Measurements from ENCODE around the gene PRSS27.

GRCh38 chr16:2755158-2755557 lies 35.1 kb upstream of the PRSS27 start:
- no peak for TF ChIP-seq CTCF (IDR thresholded peaks at IDR 0.05; ENCODE audit: extremely low read depth in 1 of 2, insufficient read depth in 1 of 2, low read depth in 1 of 2, low read length in 2 of 2)
- no peak for TF ChIP-seq POLR2AphosphoS5 (IDR thresholded peaks at IDR 0.05; ENCODE audit: insufficient read depth, low read depth, low read length)
- no peak for TF ChIP-seq EZH2 (IDR thresholded peaks at IDR 0.05; ENCODE audit: borderline replicate concordance, low read depth, low read length, severe bottlenecking)
- TF ChIP-seq POLR2A (IDR thresholded peaks at IDR 0.05; ENCODE audit: low read depth, low read length), result no peak
- TF ChIP-seq JUN (IDR thresholded peaks at IDR 0.05; ENCODE audit: borderline replicate concordance, insufficient read depth, insufficient read length, low read depth), result no peak
- no peak for TF ChIP-seq FOS (IDR thresholded peaks at IDR 0.05; ENCODE audit: borderline replicate concordance, insufficient read depth, low read length)

Data from endothelial cell of umbilical vein (primary cell).